Left hindlimb (tissue), 1 donor: ENCODE data around the gene EXOSC7.

Experiments used
- DNase-seq: peaks from one replicate; pipeline ENCODE4 v3.0.0-alpha.2; 2018

EXOSC7 gene

GRCh38 chr3:44993471-44994205, 17.6 kb downstream of the EXOSC7 start:
- DNase-seq: no peak

DNA sequence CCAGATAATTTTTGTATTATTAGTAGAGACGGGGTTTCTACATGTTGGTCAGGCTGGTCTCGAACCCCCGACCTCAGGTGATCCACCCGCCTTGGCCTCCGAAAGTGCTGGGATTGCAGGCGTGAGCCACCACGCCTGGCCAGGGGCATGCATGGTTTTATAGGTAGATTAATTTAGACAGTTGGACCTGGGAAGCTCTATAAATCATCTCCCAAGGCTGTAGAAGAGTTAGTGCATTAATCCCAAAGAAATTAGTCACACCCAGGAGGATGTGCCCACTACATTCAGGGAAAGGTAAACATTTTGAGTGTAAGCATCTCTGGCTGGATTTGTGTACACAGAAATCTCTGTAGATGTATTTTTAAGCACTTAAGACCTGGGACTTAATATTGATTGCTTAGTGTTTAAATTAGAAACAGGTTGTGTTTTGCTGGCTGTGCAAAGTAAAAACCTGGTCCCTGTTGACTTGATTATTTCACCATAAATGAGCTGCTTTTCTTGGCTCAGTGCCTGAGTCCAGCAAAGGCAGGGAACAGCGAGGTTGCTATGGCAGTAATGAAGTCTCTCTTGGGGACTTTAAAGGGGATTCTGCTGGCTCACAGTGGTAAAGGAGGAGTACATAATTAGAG, 19.2 kb downstream of the EXOSC7 start:
- peak; percentile 66 for DNase-seq

DNA sequence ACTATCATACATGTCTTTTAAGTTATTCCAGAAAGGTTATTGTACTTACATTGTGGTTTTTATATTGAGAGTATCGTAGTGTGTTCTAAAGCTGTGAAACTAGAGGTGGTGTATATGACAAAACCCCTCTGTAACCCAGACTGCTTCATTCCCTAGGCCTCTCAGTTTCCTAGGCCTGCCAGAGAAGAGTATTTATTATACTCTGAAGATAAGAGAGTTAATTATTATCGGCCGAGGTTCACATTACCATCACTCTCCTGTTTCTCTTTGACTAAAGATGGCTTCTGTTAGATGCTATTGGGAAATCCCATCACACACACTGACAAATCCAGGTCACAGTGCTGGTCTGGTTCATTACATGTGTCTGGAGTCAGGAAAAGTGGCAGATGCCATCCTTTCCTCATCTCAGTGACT, 20.5 kb downstream of the EXOSC7 start:
- no peak for DNase-seq

- no peak for DNase-seq
Observed at GRCh38 chr3:44999782-45000181, 23.7 kb downstream of the EXOSC7 start.

- DNase-seq: no peak
Observed at GRCh38 chr3:45000823-45001222, 24.8 kb downstream of the EXOSC7 start.

DNA sequence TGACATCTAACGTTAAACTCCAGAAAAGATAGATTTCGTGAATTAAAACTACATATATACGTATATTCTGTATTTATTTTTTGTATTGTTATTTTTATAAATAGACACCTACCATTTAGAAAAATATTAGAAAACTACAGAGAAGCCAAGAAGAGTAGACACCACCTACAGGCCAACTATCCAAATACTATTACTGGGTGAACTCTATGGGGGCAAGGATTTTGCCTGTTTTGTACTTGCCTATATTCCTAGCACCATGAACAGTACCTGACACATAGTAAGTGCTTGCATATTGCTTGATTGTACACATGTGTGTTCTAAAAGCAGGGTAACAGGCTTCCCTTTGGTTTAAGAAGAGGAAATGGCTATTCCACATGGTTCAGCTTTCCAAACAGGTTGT, 25.7 kb downstream of the EXOSC7 start:
- DNase-seq: no peak

DNA sequence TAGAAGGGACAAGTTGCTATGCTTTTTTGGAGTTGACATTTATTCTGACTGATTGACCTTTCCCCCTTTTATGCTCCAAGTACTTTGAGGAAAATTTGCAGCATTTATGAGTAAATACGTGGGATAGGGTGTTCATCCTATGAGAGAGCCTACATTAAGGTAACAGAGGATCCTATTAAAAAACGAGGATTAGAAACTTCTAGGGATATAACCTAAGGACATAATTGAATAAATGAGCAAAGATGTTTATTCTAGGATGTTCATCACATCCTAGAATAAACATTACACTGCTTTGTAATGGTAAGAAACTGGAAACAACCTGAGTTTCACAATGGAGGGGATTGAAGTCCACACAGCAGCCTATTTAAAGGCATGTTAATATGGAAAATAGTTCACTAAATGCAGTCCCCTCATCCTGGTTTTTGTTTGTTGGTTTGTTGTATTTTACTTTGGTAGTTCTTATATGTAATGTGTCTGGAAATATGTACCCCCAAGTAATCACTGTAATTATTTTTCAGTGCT, 26.2 kb downstream of the EXOSC7 start:
- DNase-seq: no peak

DNA sequence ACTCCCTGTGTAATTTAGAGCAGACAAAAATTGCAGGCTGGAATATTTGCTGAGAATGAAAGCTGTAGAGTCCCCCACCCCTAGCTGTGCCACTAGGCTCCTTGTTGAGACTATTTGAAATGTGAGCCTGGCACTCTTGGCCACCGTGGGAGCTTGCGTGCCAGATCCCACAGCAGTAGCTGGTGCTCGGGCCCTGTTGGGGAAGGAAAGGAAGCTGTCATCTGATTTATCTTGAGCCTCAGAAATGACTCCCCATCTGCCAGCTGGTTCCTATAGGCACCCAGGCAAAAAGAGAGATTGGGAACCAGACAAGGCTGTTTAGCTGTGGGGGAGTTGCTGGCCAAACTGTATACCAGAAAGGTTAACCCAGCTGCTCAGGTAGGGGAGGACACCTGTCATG, 26.7 kb downstream of the EXOSC7 start:
- DNase-seq: no peak

- no peak for DNase-seq
Observed at GRCh38 chr3:45003406-45003805, 27.4 kb downstream of the EXOSC7 start.

DNA sequence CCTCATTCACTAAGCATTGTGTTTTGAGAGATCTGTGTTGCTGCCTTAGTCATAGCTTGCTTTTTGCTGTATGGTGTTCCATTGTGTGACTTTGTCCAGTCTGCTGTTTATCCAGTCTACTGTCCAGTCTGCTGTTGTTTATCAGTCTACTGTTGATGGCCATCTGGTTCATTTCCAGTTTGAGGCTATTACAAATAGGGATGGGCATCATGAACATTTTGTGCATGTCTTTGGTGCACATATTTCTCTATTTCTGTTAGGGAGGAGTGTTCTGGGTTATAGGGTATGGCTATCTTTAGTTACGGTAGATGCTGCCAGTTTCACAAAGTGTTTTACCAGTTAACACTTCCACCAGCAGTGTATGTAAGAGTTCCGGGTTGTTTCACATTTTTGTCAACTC, 27.8 kb downstream of the EXOSC7 start:
- DNase-seq: no peak

DNA sequence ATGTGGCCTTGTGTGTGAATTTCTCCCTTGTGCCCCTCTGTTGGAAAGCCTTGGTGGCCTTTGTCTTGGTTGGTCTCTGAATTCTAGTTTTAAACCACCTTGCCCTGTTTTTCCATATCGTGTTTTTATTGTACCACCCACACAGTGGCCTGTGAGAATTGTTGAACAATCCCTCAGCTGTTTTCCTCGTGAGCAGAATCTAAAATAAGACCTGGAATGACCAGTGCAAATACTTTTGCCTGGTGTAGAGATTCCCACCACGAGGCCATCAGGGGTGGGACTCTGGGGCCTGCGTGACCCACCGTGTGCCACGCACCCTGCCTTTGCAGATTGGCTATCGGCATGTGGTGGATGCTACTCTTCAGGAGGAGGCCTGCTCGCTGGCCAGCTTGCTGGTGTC, 31.0 kb downstream of the EXOSC7 start:
- no peak for DNase-seq

DNA sequence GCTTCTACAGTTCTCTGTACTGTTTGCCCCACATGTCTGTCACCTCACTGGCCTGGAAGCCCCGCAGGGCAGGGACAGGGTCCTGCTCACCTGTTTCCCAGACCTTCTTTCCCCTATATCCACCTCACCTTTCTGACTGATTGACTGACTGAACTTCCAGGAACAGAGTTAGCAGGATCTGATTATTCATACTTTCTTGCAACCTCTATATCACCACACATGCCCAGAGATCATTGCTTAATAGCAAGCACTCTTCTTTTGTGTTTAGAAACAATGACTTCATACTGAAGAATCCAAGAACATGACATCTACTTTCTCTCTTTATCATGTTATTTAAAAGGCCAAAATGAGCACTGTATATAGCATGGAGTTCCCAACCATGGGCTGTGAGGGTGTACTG, 32.1 kb downstream of the EXOSC7 start:
- no peak for DNase-seq

- DNase-seq: no peak
Observed at GRCh38 chr3:45009868-45010267, 33.8 kb downstream of the EXOSC7 start.

- no peak for DNase-seq
Observed at GRCh38 chr3:45010811-45011333, 34.8 kb downstream of the EXOSC7 start.

- no peak for DNase-seq
Observed at GRCh38 chr3:45011756-45012508, 35.9 kb downstream of the EXOSC7 start.

DNA sequence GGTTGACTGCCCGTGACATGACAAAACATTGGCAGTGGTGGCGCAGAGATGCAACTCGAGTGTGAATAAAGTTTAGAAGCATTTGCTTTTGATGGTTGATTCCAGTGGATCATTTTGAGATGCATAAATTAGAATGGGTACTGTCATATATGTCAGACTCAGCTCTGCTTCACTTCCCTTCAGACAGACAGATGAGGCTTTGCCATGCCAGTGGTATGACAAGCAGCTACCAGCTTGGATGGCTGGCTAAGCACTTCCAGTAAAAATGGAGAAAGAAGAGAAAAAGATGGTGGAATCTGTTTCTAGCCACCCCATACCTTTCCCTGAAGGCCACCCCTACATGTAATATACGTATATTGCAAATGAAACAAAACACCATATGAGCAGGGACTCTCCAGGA, 36.5 kb downstream of the EXOSC7 start:
- no peak for DNase-seq

GRCh38 chr3:45016916-45017315, 40.9 kb downstream of the EXOSC7 start:
- DNase-seq: no peak

DNA sequence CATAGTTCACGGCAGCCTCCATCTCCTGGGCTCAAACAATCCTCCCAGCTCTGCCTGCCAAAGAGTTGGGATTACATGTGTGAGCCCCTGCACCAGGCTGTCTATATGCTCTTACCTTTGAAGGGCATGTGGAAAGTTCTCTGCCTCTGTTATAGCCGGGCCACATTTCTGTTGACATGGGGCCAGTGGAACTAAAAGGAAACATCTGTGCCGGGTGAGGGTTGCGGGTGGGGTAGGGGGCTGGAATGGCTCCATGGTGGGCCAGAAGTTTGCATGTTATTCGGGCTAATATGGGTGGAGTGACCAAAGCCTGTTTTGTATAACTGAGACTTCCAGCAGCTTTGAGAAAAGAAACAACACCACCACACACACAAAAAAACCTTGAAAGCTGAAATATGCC, 41.8 kb downstream of the EXOSC7 start:
- DNase-seq: no peak

- DNase-seq: no peak
Observed at GRCh38 chr3:45020534-45020933, 44.5 kb downstream of the EXOSC7 start.

DNA sequence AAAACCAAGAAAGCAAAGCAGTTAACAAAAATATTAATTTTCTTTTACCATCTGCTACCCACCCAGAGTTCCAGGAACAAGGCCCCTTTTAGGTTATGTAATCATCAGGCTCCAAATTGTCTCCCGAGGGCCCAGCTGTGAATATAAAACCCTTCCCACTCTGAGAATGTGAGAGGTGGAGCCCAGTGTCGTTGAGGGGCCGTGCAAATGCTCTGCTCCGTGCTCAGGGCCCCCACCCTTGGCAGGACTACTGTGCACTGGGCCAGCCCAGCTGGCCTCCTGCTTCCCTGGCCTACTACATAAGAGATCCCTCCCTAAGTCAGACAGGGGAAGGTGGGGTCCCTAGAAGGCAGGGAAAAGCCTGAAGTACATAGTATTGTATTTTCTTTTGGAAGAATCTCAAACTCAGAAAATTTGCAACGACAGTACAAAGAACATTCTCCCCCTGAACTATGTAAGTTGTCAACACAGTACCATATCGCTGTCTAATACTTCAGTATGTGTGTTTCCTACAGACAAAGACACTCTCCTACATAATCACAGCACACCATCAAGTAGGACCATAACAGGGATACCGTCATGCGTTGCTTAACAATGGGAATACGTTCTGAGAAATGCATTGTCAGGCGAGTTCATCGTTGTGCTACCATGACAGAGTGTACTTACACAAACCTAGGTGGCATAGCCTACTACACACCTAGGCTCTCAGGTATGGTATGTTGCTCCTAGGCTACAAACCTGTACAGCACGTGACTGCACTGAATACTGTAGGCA, 45.7 kb downstream of the EXOSC7 start:
- peak; percentile 90 for DNase-seq

DNA sequence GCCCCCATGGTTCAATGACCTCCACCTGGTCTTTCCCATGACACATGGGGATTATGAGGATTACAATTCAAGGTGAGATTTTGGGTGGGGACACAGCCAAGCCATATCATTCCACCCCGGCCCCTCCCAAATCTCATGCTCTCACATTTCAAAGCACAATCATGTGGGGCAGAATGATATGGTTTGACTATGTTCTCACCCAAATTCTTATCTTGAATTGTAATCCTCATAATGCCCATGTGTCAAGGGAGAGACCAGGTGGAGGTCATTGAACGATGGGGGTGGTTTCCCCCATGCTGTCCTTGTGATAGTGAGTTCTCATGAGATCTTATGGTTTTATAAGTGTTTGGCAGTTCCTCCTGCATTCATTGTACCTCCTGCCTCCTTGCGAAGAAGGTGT, 47.6 kb downstream of the EXOSC7 start:
- no peak for DNase-seq

GRCh38 chr3:45024542-45025255, 48.7 kb downstream of the EXOSC7 start:
- DNase-seq: no peak
